ENCODE measurements around the gene VAV1.
"Not testable (repeated sequence)": the region's sequence is repeated elsewhere in the genome, so short reads cannot be mapped to it uniquely, and the experiment has no call there.

The VAV1 gene

DNA sequence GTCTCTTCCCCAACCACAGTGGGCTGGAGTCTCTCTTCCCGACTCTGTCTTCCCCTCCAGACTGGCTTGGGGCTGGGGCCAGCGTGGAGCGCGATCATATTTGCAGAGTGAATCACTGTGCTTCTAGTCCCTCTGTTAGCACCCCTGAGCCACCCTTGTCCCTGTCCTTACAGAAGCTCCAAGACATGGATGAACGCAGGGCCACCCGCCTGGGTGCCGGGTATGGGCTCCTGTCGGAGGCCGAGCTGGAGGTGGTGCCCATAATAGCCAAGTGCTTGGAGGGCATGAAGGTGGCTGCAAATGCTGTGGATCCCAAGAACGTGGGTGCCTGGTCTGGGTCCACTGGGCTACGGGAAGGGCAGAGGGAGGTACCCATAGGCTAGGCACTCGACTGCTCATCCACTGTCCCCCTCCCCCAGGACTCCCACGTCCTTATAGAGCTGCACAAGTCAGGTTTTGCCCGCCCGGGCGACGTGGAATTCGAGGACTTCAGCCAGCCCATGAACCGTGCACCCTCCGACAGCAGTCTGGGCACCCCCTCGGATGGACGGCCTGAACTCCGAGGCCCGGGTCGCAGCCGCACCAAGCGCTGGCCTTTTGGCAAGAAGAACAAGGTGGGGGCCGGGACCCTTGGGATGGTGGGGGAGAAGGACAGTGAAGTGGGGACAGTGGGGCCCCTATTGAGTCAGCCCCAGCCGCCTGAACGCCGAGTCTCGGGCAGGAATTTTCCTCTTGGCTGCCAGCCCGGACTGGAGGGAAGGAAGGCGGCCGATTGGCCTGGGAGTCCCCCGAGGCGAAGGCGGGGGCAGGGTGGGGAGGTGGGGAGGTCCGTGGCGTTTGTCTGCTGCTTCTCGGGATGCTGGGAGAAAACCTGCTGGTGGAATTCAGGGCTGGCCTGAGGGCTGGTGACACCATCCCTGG is 27.9 kb upstream of the VAV1 start:
- H3K27me3 ChIP-seq (ENCODE audit: insufficient read depth, low read length, poor library complexity), result no peaks in the 10 kb centered on the region

DNA sequence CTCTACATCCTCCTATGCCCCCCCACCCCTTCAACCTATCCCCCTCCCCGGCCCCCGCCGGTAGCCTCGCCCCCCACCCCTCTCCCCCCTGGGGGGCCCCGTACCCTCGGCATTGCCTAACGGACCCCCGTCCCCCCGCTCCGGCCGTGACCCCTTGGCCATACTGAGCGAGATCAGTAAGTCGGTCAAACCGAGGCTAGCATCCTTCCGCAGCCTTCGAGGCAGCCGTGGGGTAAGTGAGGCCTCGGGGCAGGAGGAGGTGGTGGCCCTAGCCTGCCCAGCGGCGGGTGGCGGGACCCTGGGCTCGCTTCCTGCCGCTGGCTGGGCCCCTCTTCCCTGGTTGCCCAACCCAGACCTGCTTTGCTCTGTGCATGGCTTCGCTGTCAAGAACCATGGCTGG is 26.5 kb upstream of the VAV1 start:
- TF ChIP-seq CTCF (IDR thresholded peaks at IDR 0.05; ENCODE audit: borderline replicate concordance, extremely low read depth, low read length, poor library complexity, severe bottlenecking) (no peak), EZH2 (IDR thresholded peaks at IDR 0.05; ENCODE audit: borderline replicate concordance, low read depth, low read length, severe bottlenecking) (no peak)
- Histone ChIP-seq H3K27ac (ENCODE audit: low read length) (no peak overlapping the region), H2AFZ (ENCODE audit: low read depth, low read length) (no peak overlapping the region), H3K79me2 (ENCODE audit: insufficient read depth, low read length) (no peaks in the 10 kb centered on the region), H3K9me3 (ENCODE audit: insufficient read depth, low read length, severe bottlenecking) (no peaks in the 10 kb centered on the region), H3K36me3 (ENCODE audit: insufficient read depth, low read length) (peaks cover 33% of the 10 kb centered on the region), H3K4me3 (ENCODE audit: low read depth in 1 of 2, low read length in 2 of 2) (no peak overlapping the region), H3K27me3 (ENCODE audit: insufficient read depth, low read length, poor library complexity) (no peaks in the 10 kb centered on the region), H3K9ac (ENCODE audit: low read depth, low read length) (no peak overlapping the region), H3K4me1 (ENCODE audit: insufficient read depth, low read length) (peaks cover 6% of the 10 kb centered on the region), H4K20me1 (ENCODE audit: insufficient read depth, low read length) (no peaks in the 10 kb centered on the region), H3K4me2 (ENCODE audit: insufficient read depth, low read length) (no peak overlapping the region)
- DNase-seq, result no peak
- ATAC-seq (ENCODE audit: insufficient read depth, low read depth), result no peak

More for the DNA sequence above, 27.9 kb upstream of the VAV1 start:
- Histone ChIP-seq H3K9ac (ENCODE audit: low read depth, low read length) (no peak overlapping the region), H3K36me3 (ENCODE audit: insufficient read depth, low read length) (peaks cover 26% of the 10 kb centered on the region), H2AFZ (ENCODE audit: low read depth, low read length) (no peak overlapping the region), H3K4me2 (ENCODE audit: insufficient read depth, low read length) (no peak overlapping the region), H3K79me2 (ENCODE audit: insufficient read depth, low read length) (peaks cover 8% of the 10 kb centered on the region; the same call in 1 of the 2 replicates), H3K27ac (ENCODE audit: low read length) (no peak overlapping the region), H4K20me1 (ENCODE audit: insufficient read depth, low read length) (no peaks in the 10 kb centered on the region), H3K4me3 (ENCODE audit: low read depth in 1 of 2, low read length in 2 of 2) (no peak overlapping the region), H3K9me3 (ENCODE audit: insufficient read depth, low read length, severe bottlenecking) (no peaks in the 10 kb centered on the region), H3K4me1 (ENCODE audit: insufficient read depth, low read length) (peaks cover 19% of the 10 kb centered on the region)
- ATAC-seq (ENCODE audit: insufficient read depth, low read depth) (no peak), DNase-seq (no peak)
- TF ChIP-seq CTCF (IDR thresholded peaks at IDR 0.05; ENCODE audit: borderline replicate concordance, extremely low read depth, low read length, poor library complexity, severe bottlenecking), result no peak
- TF ChIP-seq EZH2 (IDR thresholded peaks at IDR 0.05; ENCODE audit: borderline replicate concordance, low read depth, low read length, severe bottlenecking), result no peak

- not testable (repeated sequence) for H3K9me3 ChIP-seq (ENCODE audit: insufficient read depth, low read length, severe bottlenecking); H2AFZ ChIP-seq (ENCODE audit: low read depth, low read length); H3K27ac ChIP-seq (ENCODE audit: low read length); DNase-seq; H3K27me3 ChIP-seq (ENCODE audit: insufficient read depth, low read length, poor library complexity); H3K79me2 ChIP-seq (ENCODE audit: insufficient read depth, low read length); H3K4me3 ChIP-seq (ENCODE audit: low read depth in 1 of 2, low read length in 2 of 2); H3K4me1 ChIP-seq (ENCODE audit: insufficient read depth, low read length); H3K4me2 ChIP-seq (ENCODE audit: insufficient read depth, low read length); H3K9ac ChIP-seq (ENCODE audit: low read depth, low read length); H4K20me1 ChIP-seq (ENCODE audit: insufficient read depth, low read length); ATAC-seq (ENCODE audit: insufficient read depth, low read depth)
- peaks cover 31% of the 10 kb centered on the region for H3K36me3 ChIP-seq (ENCODE audit: insufficient read depth, low read length)
These were observed 24.0 kb upstream of the VAV1 start for GRCh38 chr19:6748543-6748942.

- no peaks in the 10 kb centered on the region for H3K27me3 ChIP-seq (ENCODE audit: insufficient read depth, low read length, poor library complexity)
- no peaks in the 10 kb centered on the region for H3K79me2 ChIP-seq (ENCODE audit: insufficient read depth, low read length)
- ATAC-seq (ENCODE audit: insufficient read depth, low read depth) (no peak), DNase-seq (no peak)
- no peaks in the 10 kb centered on the region for H4K20me1 ChIP-seq (ENCODE audit: insufficient read depth, low read length)
- H3K27ac ChIP-seq (ENCODE audit: low read length), result no peak overlapping the region
- no peak overlapping the region for H2AFZ ChIP-seq (ENCODE audit: low read depth, low read length)
- H3K9me3 ChIP-seq (ENCODE audit: insufficient read depth, low read length, severe bottlenecking), result no peaks in the 10 kb centered on the region
- no peak overlapping the region for H3K9ac ChIP-seq (ENCODE audit: low read depth, low read length)
- H3K4me2 ChIP-seq (ENCODE audit: insufficient read depth, low read length), result no peak overlapping the region
- no peak overlapping the region for H3K4me3 ChIP-seq (ENCODE audit: low read depth in 1 of 2, low read length in 2 of 2)
- peaks cover 16% of the 10 kb centered on the region for H3K4me1 ChIP-seq (ENCODE audit: insufficient read depth, low read length)
- TF ChIP-seq EZH2 (IDR thresholded peaks at IDR 0.05; ENCODE audit: borderline replicate concordance, low read depth, low read length, severe bottlenecking), result no peak
- TF ChIP-seq CTCF (IDR thresholded peaks at IDR 0.05; ENCODE audit: borderline replicate concordance, extremely low read depth, low read length, poor library complexity, severe bottlenecking), result no peak
- peaks cover 17% of the 10 kb centered on the region for H3K36me3 ChIP-seq (ENCODE audit: insufficient read depth, low read length)
These were observed 22.4 kb upstream of the VAV1 start for GRCh38 chr19:6750062-6750461.

Measured in DND-41 (cell line).